Left colon (tissue), 2 donors: ENCODE data around the gene S1PR3. TPM values are rescaled to one million over a fixed set of nuclear protein-coding genes. Genes with fewer than 3 reads are reported as not detected.
A peak's percentile ranks its signal among the peaks of the same experiment; 100 is the strongest.

Experiments used
- ATAC-seq: fragments of 200-7000 bp; cut with Tn5 transposase; one replicate; pipeline ENCODE4 v1.9.1; 2020; ENCODE audit warnings: mild to moderate bottlenecking, moderate library complexity
- DNase-seq, 2 donors: peaks; one replicate each; pipeline ENCODE4 v3.0.0-alpha.2; 2020
- intact Hi-C, 2 donors: fragments of 100-400 bp; cut with DNase I in 1 of 2; cut with micrococcal nuclease in 1 of 2; formaldehyde crosslinking; loops; one replicate each; pipeline versions ENCODE4 v1.11.2 to v1.14.0; 2022; cut with DNase I, micrococcal nuclease
- total RNA-seq, 2 donors: library from RNA; stranded (reverse); fragmentation: NEBNext Ultra II Directional; extraction: Animal tissue kit (Norgen Biotek cat#: 25700); gene quantifications; one replicate each; pipeline ENCODE4 v1.2.1, GENCODE V29; 2021
- donor health status: DM: no; HTN: no; CAD: no.
- donor health status: DM: yes; HTN: yes; CAD: no.

Gene S1PR3
- total RNA-seq, 2 donors from 2014 or later: 1.7 to 3.2 TPM

GRCh38 chr9:89000973-89001916 lies 10.0 kb downstream of the S1PR3 start:
- ATAC-seq: peak; percentile 87
- intact Hi-C loops: loop anchor here (5.0 kb wide), 1 partner anchor 409 kb away; no protein-coding TSS in a partner anchor
- peak; percentile 74 to 88 for DNase-seq

- ATAC-seq (no peak), DNase-seq (no peak)
- intact Hi-C loops: loop anchor here (5.0 kb wide), 1 partner anchor 410 kb away; no protein-coding TSS in a partner anchor
These were observed 10.8 kb downstream of the S1PR3 start for GRCh38 chr9:89001917-89002540.

GRCh38 chr9:89002987-89003386 lies 11.7 kb downstream of the S1PR3 start:
- intact Hi-C loops: loop anchor here (5.0 kb wide), 1 partner anchor 411 kb away; no protein-coding TSS in a partner anchor
- DNase-seq (no peak), ATAC-seq (no peak)

- no peak for DNase-seq
- ATAC-seq: no peak
- intact Hi-C loops: no loop called here
These were observed 14.1 kb downstream of the S1PR3 start for GRCh38 chr9:89005323-89005722.

GRCh38 chr9:89006267-89006666 lies 15.0 kb downstream of the S1PR3 start:
- no peak for ATAC-seq
- intact Hi-C loops: no loop called here
- DNase-seq: no peak

- DNase-seq: no peak
- no peak for ATAC-seq
- intact Hi-C loops: no loop called here
These were observed 16.0 kb downstream of the S1PR3 start for GRCh38 chr9:89006996-89007967.

- ATAC-seq (no peak), DNase-seq (no peak)
- intact Hi-C loops: no loop called here
These were observed 16.9 kb downstream of the S1PR3 start for GRCh38 chr9:89008055-89008743.

GRCh38 chr9:89008744-89009545 lies 17.7 kb downstream of the S1PR3 start:
- no peak for DNase-seq
- no peak for ATAC-seq
- intact Hi-C loops: no loop called here

GRCh38 chr9:89009546-89009840 lies 18.2 kb downstream of the S1PR3 start:
- no peak for ATAC-seq
- intact Hi-C loops: no loop called here
- DNase-seq: no peak

GRCh38 chr9:89010056-89010455 lies 18.8 kb downstream of the S1PR3 start:
- no peak for ATAC-seq
- DNase-seq: no peak
- intact Hi-C loops: no loop called here

- DNase-seq: no peak
- no peak for ATAC-seq
- intact Hi-C loops: no loop called here
These were observed 19.4 kb downstream of the S1PR3 start for GRCh38 chr9:89010526-89011111.

GRCh38 chr9:89011683-89012082 lies 20.4 kb downstream of the S1PR3 start:
- ATAC-seq (no peak), DNase-seq (no peak)
- intact Hi-C loops: no loop called here

- ATAC-seq (no peak), DNase-seq (no peak)
- intact Hi-C loops: no loop called here
These were observed 21.2 kb downstream of the S1PR3 start for GRCh38 chr9:89012294-89013042.

- ATAC-seq (no peak), DNase-seq (no peak)
- intact Hi-C loops: no loop called here
These were observed 22.4 kb downstream of the S1PR3 start for GRCh38 chr9:89013660-89014059.

GRCh38 chr9:89014153-89014552 lies 22.9 kb downstream of the S1PR3 start:
- ATAC-seq: no peak
- intact Hi-C loops: no loop called here

GRCh38 chr9:89015336-89015735 lies 24.1 kb downstream of the S1PR3 start:
- DNase-seq: no peak
- ATAC-seq: no peak
- intact Hi-C loops: no loop called here

More at GRCh38 chr9:89014153-89014552, 22.9 kb downstream of the S1PR3 start:
- DNase-seq: no peak

GRCh38 chr9:89020754-89021153 lies 29.5 kb downstream of the S1PR3 start:
- intact Hi-C loops: no loop called here
- no peak for ATAC-seq
- no peak for DNase-seq
